Esophagus muscularis mucosa (tissue), 4 donors: ENCODE measurements around the gene LCN9. TPM values are rescaled to one million over a fixed set of nuclear protein-coding genes. Genes with fewer than 3 reads are reported as not detected.
A peak's percentile ranks its signal among the peaks of the same experiment; 100 is the strongest.

ENCODE experiments used
- DNase-seq: peaks from one replicate; pipeline ENCODE4 v3.0.0-alpha.2; 2017; ENCODE audit errors: extremely low spot score
- H3K27ac ChIP-seq, 4 donors: fragments of 200-600 bp; sonication (generic); replicated peaks in 1 of 4; 1 replicate in 3 of 4; 2 replicates in 1 of 4; pipeline ENCODE4 v1.5.1; 2016 to 2019; ENCODE audit warnings: mild to moderate bottlenecking in 1 of 4
- H3K27me3 ChIP-seq, 4 donors: fragments of 200-600 bp; sonication (generic); one replicate each; pipeline versions ENCODE4 v1.5.1 to v1.6.0; 2016 to 2019
- H3K36me3 ChIP-seq, 4 donors: fragments of 200-600 bp; sonication (generic); one replicate each; pipeline ENCODE4 v1.5.1; 2016 to 2019
- H3K4me1 ChIP-seq, 4 donors: fragments of 200-600 bp; sonication (generic); one replicate each; pipeline ENCODE4 v1.5.1; 2016 to 2019
- H3K4me3 ChIP-seq, 4 donors: fragments of 200-600 bp; sonication (generic); 1 replicate in 2 of 4; 2 replicates in 2 of 4; pipeline ENCODE4 v1.5.1; 2016 to 2019; ENCODE audit warnings: mild to moderate bottlenecking in 4 of 4, moderate library complexity in 1 of 4
- H3K9me3 ChIP-seq, 4 donors: fragments of 200-600 bp; sonication (generic); 1 replicate in 3 of 4; 2 replicates in 1 of 4; pipeline ENCODE4 v1.5.1; 2016 to 2019
- CTCF ChIP-seq, 3 experiments: fragments of 200-600 bp in 2 of 3; fragments of 450-650 bp in 1 of 3; sonication (generic) in 2 of 3; IDR thresholded peaks; one replicate each; pipeline ENCODE4 v1.5.1; 2017 to 2019; ENCODE audit warnings: antibody characterized with exemption in 3 of 3, mild to moderate bottlenecking in 2 of 3, moderate library complexity in 1 of 3
- EP300 ChIP-seq: sonication (generic); formaldehyde crosslinking; IDR thresholded peaks from one replicate; pipeline ENCODE4 v1.6.1; 2017; ENCODE audit warnings: antibody characterized with exemption
- POLR2A ChIP-seq: fragments of 450-650 bp; IDR thresholded peaks from one replicate; pipeline ENCODE4 v1.6.1; 2017; ENCODE audit warnings: antibody characterized with exemption, moderate library complexity, mild to moderate bottlenecking, low read depth
- POLR2AphosphoS5 ChIP-seq, 2 donors: sonication (generic); formaldehyde crosslinking; IDR thresholded peaks; one replicate each; pipeline ENCODE4 v1.6.1; 2017; ENCODE audit warnings: antibody characterized with exemption in 2 of 2
- WGBS: methylation state at CpG from one replicate; pipeline ENCODE4 v1.1.5; 2018; 5-methylcytosine and 5-hydroxymethylcytosine counted together
- intact Hi-C: fragments of 100-400 bp; cut with DNase I; formaldehyde crosslinking; loops from one replicate; pipeline ENCODE4 v1.15.1; 2023
- total RNA-seq, 4 donors: library from RNA; depleted of rRNA; stranded (reverse); fragments of >200 nt; gene quantifications; one replicate each; pipeline versions ENCODE4 v1.1.0 to v1.2.1, GENCODE V29; 2016

LCN9 gene
- total RNA-seq, 4 donors from 2014 or later, result not detected

- intact Hi-C loops, result no loop called here
- H3K9me3 ChIP-seq, result no peaks in the 10 kb centered on the region
- H3K27ac ChIP-seq, result no peak overlapping the region
- 21% methylated on average over 28 of the region's 40 CpGs for WGBS
- TF ChIP-seq EP300 (no peak), POLR2AphosphoS5 (IDR thresholded peaks at IDR 0.05) (no peak), CTCF (IDR thresholded peaks at IDR 0.05) (no peak), POLR2A (no peak)
- peak overlapping the region; percentile 10 to 47 (median 23) for H3K4me3 ChIP-seq
- peaks cover 5 to 74% (median 24%) of the 10 kb centered on the region in 4 donors for H3K27me3 ChIP-seq
- DNase-seq, result no peak
- H3K4me1 ChIP-seq, result peaks cover 11 to 19% (median 16%) of the 10 kb centered on the region in 4 donors
- no peaks in the 10 kb centered on the region for H3K36me3 ChIP-seq
These were observed 38.2 kb downstream of the LCN9 start for GRCh38 chr9:135701067-135701958.

GRCh38 chr9:135701959-135702721, 39.0 kb downstream of the LCN9 start, which contains the start of gene KCNT1:
Gene KCNT1 (plus strand): TSS chr9:135702185. CDS start chr9:135702259, 74 bp downstream.
- no peak within 1 kb of the TSS for H3K27ac ChIP-seq
- no peak for TF ChIP-seq POLR2A
- TF ChIP-seq CTCF (IDR thresholded peaks at IDR 0.05), result peak; percentile 71 to 98 (median 82)
- H3K36me3 ChIP-seq, result no peaks in the 10 kb centered on the region
- H3K4me3 ChIP-seq, result peak within 1 kb of the TSS; percentile 10 to 47 (median 23)
- no peak for DNase-seq
- 0% methylated on average over 13 of the region's 66 CpGs for WGBS
- intact Hi-C loops, result no loop called here
- no peaks in the 10 kb centered on the region for H3K9me3 ChIP-seq
- H3K27me3 ChIP-seq, result peaks cover 5 to 82% (median 26%) of the 10 kb centered on the region in 4 donors
- H3K4me1 ChIP-seq, result peaks cover 11 to 19% (median 16%) of the 10 kb centered on the region in 4 donors

GRCh38 chr9:135703726-135704125, 40.6 kb downstream of the LCN9 start:
- Histone ChIP-seq H3K27ac (no peak overlapping the region), H3K36me3 (no peaks in the 10 kb centered on the region), H3K27me3 (peaks cover 5 to 98% (median 27%) of the 10 kb centered on the region in 4 donors), H3K4me1 (peaks cover 11 to 19% (median 16%) of the 10 kb centered on the region in 4 donors), H3K4me3 (no peak overlapping the region), H3K9me3 (no peaks in the 10 kb centered on the region)
- intact Hi-C loops, result no loop called here
- TF ChIP-seq CTCF (IDR thresholded peaks at IDR 0.05) (no peak), POLR2AphosphoS5 (IDR thresholded peaks at IDR 0.05) (no peak), EP300 (no peak), POLR2A (no peak)
- no peak for DNase-seq
- WGBS, result 42% methylated on average over 2 of the region's 14 CpGs

GRCh38 chr9:135704483-135704882, 41.4 kb downstream of the LCN9 start:
- TF ChIP-seq POLR2AphosphoS5 (IDR thresholded peaks at IDR 0.05) (no peak), CTCF (IDR thresholded peaks at IDR 0.05) (no peak), EP300 (no peak)
- 66% methylated on average over 3 of the region's 5 CpGs for WGBS
- Histone ChIP-seq H3K9me3 (no peaks in the 10 kb centered on the region), H3K27ac (no peak overlapping the region), H3K27me3 (peaks cover 5 to 95% (median 27%) of the 10 kb centered on the region in 4 donors), H3K4me1 (peaks cover 11 to 19% (median 16%) of the 10 kb centered on the region in 4 donors), H3K36me3 (no peaks in the 10 kb centered on the region), H3K4me3 (no peak overlapping the region)
- DNase-seq, result no peak
- intact Hi-C loops, result no loop called here
